ENCODE data around the gene ENTPD8.
"Not testable (repeated sequence)": the region's sequence is repeated elsewhere in the genome, so short reads cannot be mapped to it uniquely, and the experiment has no call there.

ENTPD8 gene

GRCh38 chr9:137392232-137393007, 48.7 kb downstream of the ENTPD8 start:
- no peak for DNase-seq

- no peak for DNase-seq
Observed at GRCh38 chr9:137391411-137391754, 49.8 kb downstream of the ENTPD8 start.

GRCh38 chr9:137390553-137391410, 50.4 kb downstream of the ENTPD8 start:
- DNase-seq = no peak

GRCh38 chr9:137389428-137389746, 51.8 kb downstream of the ENTPD8 start:
- DNase-seq = no peak

- DNase-seq = no peak
Observed at GRCh38 chr9:137388589-137389427, 52.3 kb downstream of the ENTPD8 start.

GRCh38 chr9:137387891-137388560, 53.1 kb downstream of the ENTPD8 start:
- DNase-seq = no peak

- no peak for DNase-seq
Observed at GRCh38 chr9:137387114-137387890, 53.9 kb downstream of the ENTPD8 start.

GRCh38 chr9:137386507-137387113, 54.5 kb downstream of the ENTPD8 start:
- not testable (repeated sequence) for DNase-seq

- DNase-seq = no peak
Observed at GRCh38 chr9:137385061-137385655, 56.0 kb downstream of the ENTPD8 start.
